Left ventricle myocardium superior (tissue), 1 donor: Measurements from ENCODE around the gene BMP8B. TPM values are rescaled to one million over a fixed set of nuclear protein-coding genes. Genes with fewer than 3 reads are reported as not detected.

Experiments used
- ATAC-seq: fragments of 200-7000 bp; cut with Tn5 transposase; one replicate; pipeline ENCODE4 v1.9.1; 2020; ENCODE audit warnings: mild to moderate bottlenecking, moderate library complexity
- DNase-seq: peaks from one replicate; pipeline ENCODE4 v3.0.0-alpha.2; 2020
- intact Hi-C: fragments of 100-400 bp; cut with micrococcal nuclease; formaldehyde crosslinking; loops from one replicate; pipeline ENCODE4 v1.11.0; 2022
- total RNA-seq: library from RNA; stranded (reverse); fragmentation: NEBNext Ultra II Directional; extraction: Animal tissue kit (Norgen Biotek cat#: 25700); gene quantifications from one replicate; pipeline ENCODE4 v1.2.1, GENCODE V29; 2021
- donor health status: DM: no; HTN: yes; CAD: no; lungs with severe emphysema.

Gene BMP8B
- total RNA-seq, 1 donor from 2014 or later: 0.40 TPM

GRCh38 chr1:39738622-39739366 lies 49.9 kb downstream of the BMP8B start, which contains the start of gene PPIE:
Gene PPIE, plus strand, starts transcription at chr1:39738882. Its CDS starts 19 bp downstream, at chr1:39738901.
- intact Hi-C loops: no loop called here
- DNase-seq (peak; percentile 97), ATAC-seq (peak; percentile 99)

- ATAC-seq: no peak
- no peak for DNase-seq
- intact Hi-C loops: no loop called here
Measured at GRCh38 chr1:39737546-39738169, 51.0 kb downstream of the BMP8B start.

DNA sequence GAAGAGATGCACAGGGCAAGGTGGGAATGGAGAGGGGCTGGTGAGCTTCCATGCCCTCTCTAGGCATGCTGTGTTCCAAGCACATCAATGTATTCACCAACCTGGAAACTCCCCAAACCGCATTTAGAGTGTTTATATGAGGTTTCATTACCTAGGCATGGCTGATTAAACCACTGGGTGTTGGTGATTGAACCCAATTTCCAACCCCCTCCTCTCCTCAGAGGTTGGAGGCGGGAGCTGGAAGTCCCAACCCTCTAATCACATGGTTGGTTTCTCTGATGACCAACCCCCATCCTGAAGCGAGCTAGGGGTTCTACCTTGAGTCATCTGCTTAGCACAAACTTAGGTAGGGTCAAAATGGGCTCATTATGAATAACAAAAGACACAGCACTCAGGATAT lies 52.9 kb downstream of the BMP8B start:
- intact Hi-C loops: no loop called here
- ATAC-seq: no peak
- DNase-seq: no peak

- intact Hi-C loops: no loop called here
- DNase-seq: peak; percentile 62
- ATAC-seq: peak; percentile 91
Measured at GRCh38 chr1:39733161-39733560, 55.5 kb downstream of the BMP8B start.

DNA sequence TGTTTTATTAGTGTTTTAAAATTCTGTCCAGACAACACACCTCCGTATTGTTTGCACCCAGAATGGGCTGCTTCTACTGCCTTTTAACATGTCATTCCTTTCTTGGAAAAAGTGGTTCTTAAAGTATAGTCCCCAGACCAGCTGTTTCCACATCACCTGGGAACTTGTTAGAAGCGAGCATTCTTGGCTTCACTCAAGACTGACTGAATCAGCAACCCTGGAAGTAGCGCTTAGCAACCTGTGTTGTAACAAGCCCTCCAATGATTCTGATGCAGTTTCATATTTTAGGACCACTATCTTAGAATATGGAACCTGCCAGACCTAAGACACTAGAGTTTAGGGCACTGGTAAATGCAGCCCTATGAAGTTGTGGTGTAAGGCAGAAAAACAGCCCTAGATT lies 55.9 kb downstream of the BMP8B start:
- ATAC-seq (peak; percentile 8), DNase-seq (no peak)
- intact Hi-C loops: no loop called here

- intact Hi-C loops: loop anchor here (10.0 kb wide), 1 partner anchor 75 kb away; no protein-coding TSS in a partner anchor
- ATAC-seq: no peak
Measured at GRCh38 chr1:39729842-39730241, 58.8 kb downstream of the BMP8B start.

DNA sequence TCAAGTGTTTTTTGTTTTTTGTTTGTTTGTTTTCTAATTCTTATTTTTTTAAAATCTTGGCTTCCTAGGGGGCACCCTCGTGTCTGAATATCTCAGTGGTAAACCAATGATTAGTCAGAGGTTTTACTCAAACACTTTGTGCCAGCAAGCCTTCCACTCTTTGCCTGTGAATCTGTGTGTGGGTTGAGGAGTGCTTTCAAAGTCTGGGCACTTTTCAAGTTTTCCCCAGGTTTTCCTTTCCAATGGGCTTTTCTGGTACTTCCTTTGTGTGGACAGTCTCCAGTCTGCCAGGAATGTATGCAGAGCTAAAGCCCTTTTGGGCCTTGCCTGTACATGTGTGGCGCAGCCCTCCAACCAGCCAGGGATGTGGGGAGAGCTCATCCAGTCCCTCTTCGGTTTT lies 59.6 kb downstream of the BMP8B start:
- DNase-seq (no peak), ATAC-seq (no peak)
- intact Hi-C loops: loop anchor here (10.0 kb wide), 1 partner anchor 74 kb away; no protein-coding TSS in a partner anchor

More at GRCh38 chr1:39729842-39730241, 58.8 kb downstream of the BMP8B start:
- DNase-seq: no peak

- intact Hi-C loops: loop anchor here (10.0 kb wide), 1 partner anchor 73 kb away; no protein-coding TSS in a partner anchor
- no peak for DNase-seq
- no peak for ATAC-seq
Measured at GRCh38 chr1:39727932-39728317, 60.7 kb downstream of the BMP8B start.

GRCh38 chr1:39727221-39727931 lies 61.3 kb downstream of the BMP8B start:
- DNase-seq (no peak), ATAC-seq (no peak)
- intact Hi-C loops: loop anchor here (10.0 kb wide), 1 partner anchor 73 kb away; no protein-coding TSS in a partner anchor

DNA sequence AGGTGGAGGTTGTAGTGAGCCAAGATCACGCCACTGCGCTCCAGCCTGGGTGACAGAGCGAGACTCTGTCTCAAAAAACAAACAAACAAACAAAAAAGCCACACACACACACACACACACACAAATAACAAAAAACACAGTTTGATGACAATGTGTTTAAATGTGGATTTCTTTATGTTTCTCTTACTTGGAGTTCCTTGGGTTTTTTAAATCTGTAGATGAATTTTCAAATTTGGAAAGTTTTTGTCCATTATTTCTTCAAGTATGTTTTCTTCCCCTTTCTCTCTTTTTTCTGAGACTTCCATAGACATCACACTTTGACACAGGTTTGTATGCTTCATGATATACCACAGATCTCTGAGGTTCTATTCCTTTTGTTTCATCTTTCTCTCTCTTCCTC lies 62.1 kb downstream of the BMP8B start:
- intact Hi-C loops: loop anchor here (10.0 kb wide), 1 partner anchor 72 kb away; no protein-coding TSS in a partner anchor
- DNase-seq: no peak
- ATAC-seq: no peak

DNA sequence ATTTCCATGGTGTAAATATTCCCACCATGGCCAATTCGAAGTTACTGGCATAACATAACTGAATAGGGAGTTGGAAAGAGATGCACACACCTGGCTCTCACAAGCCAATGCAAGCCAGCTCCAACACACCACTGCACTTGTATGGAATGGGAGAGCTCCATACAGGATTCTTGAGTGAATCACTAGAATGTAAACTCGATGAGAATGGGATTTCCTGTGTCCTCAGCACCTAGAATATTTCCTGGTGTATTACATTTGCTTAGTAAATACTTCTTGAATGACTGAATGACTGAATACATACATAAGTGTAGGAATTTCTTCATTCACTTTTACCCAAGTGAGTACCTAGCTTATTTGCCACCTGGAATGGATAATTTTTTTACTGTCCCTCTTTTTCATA lies 66.2 kb downstream of the BMP8B start:
- ATAC-seq: no peak
- intact Hi-C loops: loop anchor here (10.0 kb wide), 1 partner anchor 68 kb away; no protein-coding TSS in a partner anchor
- DNase-seq: no peak

DNA sequence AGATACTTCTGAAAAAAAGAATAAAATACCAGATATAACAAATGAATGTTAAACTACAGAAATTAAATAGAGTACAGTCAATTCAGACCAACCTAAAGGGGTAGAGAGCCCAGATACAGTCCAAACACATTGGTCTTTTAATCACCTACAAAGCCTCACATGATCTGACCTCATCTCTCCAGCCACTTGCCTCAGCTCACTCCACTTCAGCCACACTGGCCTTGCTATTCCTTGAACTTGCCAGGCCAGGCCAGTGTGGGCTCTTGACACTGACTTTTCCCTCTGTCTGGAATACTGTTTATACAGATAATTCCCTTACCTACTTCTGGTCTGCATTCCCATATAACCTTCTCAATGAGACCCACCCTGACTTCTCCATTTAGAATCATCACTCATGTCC lies 67.0 kb downstream of the BMP8B start:
- no peak for DNase-seq
- intact Hi-C loops: loop anchor here (10.0 kb wide), 1 partner anchor 67 kb away; no protein-coding TSS in a partner anchor
- ATAC-seq: no peak

- DNase-seq (no peak), ATAC-seq (peak; percentile 64)
- intact Hi-C loops: loop anchor here (10.0 kb wide), 1 partner anchor 66 kb away; no protein-coding TSS in a partner anchor
Measured at GRCh38 chr1:39720094-39720999, 68.3 kb downstream of the BMP8B start.

DNA sequence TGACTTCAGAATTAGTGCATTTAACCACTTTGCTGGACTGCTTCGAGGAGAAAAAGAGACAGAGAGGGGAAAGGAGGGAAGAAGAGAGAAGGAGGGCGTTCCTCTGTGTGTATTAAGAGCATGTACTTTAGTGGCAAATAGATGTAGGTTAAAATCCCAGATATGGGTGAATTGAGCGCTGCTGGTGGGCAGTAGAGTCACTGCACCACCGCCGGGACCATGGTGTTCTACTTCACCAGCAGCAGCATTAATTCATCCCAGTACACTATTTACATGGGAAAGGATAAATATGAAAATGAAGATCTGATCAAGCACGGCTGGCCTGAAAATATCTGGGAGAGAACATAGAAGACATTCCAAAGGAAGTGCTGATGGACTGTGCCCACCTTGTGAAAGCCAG lies 70.9 kb downstream of the BMP8B start:
- DNase-seq: no peak
- intact Hi-C loops: loop anchor here (2.0 kb wide), 1 partner anchor 111 kb away; no protein-coding TSS in a partner anchor
- no peak for ATAC-seq

- no peak for ATAC-seq
- intact Hi-C loops: no loop called here
Measured at GRCh38 chr1:39713557-39713956, 75.1 kb downstream of the BMP8B start.

GRCh38 chr1:39711966-39712340 lies 76.7 kb downstream of the BMP8B start:
- intact Hi-C loops: no loop called here
- DNase-seq: no peak
- no peak for ATAC-seq

More at GRCh38 chr1:39713557-39713956, 75.1 kb downstream of the BMP8B start:
- no peak for DNase-seq

- ATAC-seq: no peak
- no peak for DNase-seq
- intact Hi-C loops: no loop called here
Measured at GRCh38 chr1:39711104-39711965, 77.3 kb downstream of the BMP8B start.

GRCh38 chr1:39707506-39707905 lies 81.2 kb downstream of the BMP8B start:
- no peak for ATAC-seq
- DNase-seq: no peak
- intact Hi-C loops: no loop called here
